NCI-H1092 (cell line): Measurements from ENCODE around the gene ECD.
"Not testable (repeated sequence)": the region's sequence is repeated elsewhere in the genome, so short reads cannot be mapped to it uniquely, and the experiment has no call there.

Experiments
- DNase-seq: peaks from one replicate; lab custom pipeline; 2025; lab: John Stamatoyannopoulos, UW

ECD gene

GRCh38 chr10:73159038-73159648, 8.7 kb downstream of the ECD start:
- DNase-seq = no peak

- no peak for DNase-seq
Observed at GRCh38 chr10:73156054-73156453, 11.8 kb downstream of the ECD start.

GRCh38 chr10:73152009-73152408, 15.8 kb downstream of the ECD start:
- no peak for DNase-seq

GRCh38 chr10:73150633-73151413, 17.0 kb downstream of the ECD start:
- DNase-seq = not testable (repeated sequence)

- DNase-seq = no peak
Observed at GRCh38 chr10:73141603-73142002, 26.2 kb downstream of the ECD start.

- DNase-seq = no peak
Observed at GRCh38 chr10:73139251-73139650, 28.6 kb downstream of the ECD start.

GRCh38 chr10:73136627-73137026, 31.2 kb downstream of the ECD start:
- DNase-seq = no peak

GRCh38 chr10:73134727-73135126, 33.1 kb downstream of the ECD start:
- no peak for DNase-seq

GRCh38 chr10:73131913-73132686, 35.7 kb downstream of the ECD start:
- no peak for DNase-seq

- no peak for DNase-seq
Observed at GRCh38 chr10:73131301-73131700, 36.5 kb downstream of the ECD start.

- DNase-seq = no peak
Observed at GRCh38 chr10:73126343-73126742, 41.5 kb downstream of the ECD start.

GRCh38 chr10:73119952-73120351, 47.9 kb downstream of the ECD start:
- DNase-seq = no peak

- DNase-seq = no peak
Observed at GRCh38 chr10:73119457-73119856, 48.4 kb downstream of the ECD start.

GRCh38 chr10:73117976-73118743, 49.6 kb downstream of the ECD start:
- DNase-seq = no peak

GRCh38 chr10:73116017-73116416, 51.8 kb downstream of the ECD start:
- no peak for DNase-seq

- DNase-seq = no peak
Observed at GRCh38 chr10:73113551-73113950, 54.3 kb downstream of the ECD start.

GRCh38 chr10:73112032-73112431, 55.8 kb downstream of the ECD start:
- not testable (repeated sequence) for DNase-seq

- no peak for DNase-seq
Observed at GRCh38 chr10:73110345-73110849, 57.4 kb downstream of the ECD start, which contains the start of gene NUDT13. Gene NUDT13, plus strand, starts transcription at chr10:73110455. Its CDS starts 3,911 bp downstream, at chr10:73114366.

GRCh38 chr10:73109248-73109652, 58.6 kb downstream of the ECD start:
- not testable (repeated sequence) for DNase-seq

GRCh38 chr10:73106301-73106700, 61.5 kb downstream of the ECD start:
- no peak for DNase-seq

- DNase-seq = no peak
Observed at GRCh38 chr10:73099141-73099540, 68.7 kb downstream of the ECD start.

- DNase-seq = no peak
Observed at GRCh38 chr10:73097305-73097670, 70.5 kb downstream of the ECD start.
